Peyer's patch (tissue), 4 donors: ENCODE data around the gene FRYL.

Experiments
- POLR2A ChIP-seq, 2 donors: fragments of 450-650 bp; IDR thresholded peaks; one replicate each; pipeline ENCODE4 v1.5.1; 2017; ENCODE audit warnings: antibody characterized with exemption in 2 of 2, mild to moderate bottlenecking in 2 of 2, moderate library complexity in 2 of 2
- TF ChIP-seq, protein P1 (sequence below), 6 experiments: fragments of 450-650 bp in 4 of 6; fragments of 200-600 bp in 2 of 6; sonication (generic) in 1 of 6; IDR thresholded peaks; one replicate each; pipeline ENCODE4 v1.5.1; 2017 to 2019; ENCODE audit warnings: antibody characterized with exemption in 6 of 6, mild to moderate bottlenecking in 3 of 6, moderate library complexity in 1 of 6

- TF ChIP-seq POLR2A (IDR thresholded peaks at IDR 0.05): no peak
- TF ChIP-seq, protein P1, sequence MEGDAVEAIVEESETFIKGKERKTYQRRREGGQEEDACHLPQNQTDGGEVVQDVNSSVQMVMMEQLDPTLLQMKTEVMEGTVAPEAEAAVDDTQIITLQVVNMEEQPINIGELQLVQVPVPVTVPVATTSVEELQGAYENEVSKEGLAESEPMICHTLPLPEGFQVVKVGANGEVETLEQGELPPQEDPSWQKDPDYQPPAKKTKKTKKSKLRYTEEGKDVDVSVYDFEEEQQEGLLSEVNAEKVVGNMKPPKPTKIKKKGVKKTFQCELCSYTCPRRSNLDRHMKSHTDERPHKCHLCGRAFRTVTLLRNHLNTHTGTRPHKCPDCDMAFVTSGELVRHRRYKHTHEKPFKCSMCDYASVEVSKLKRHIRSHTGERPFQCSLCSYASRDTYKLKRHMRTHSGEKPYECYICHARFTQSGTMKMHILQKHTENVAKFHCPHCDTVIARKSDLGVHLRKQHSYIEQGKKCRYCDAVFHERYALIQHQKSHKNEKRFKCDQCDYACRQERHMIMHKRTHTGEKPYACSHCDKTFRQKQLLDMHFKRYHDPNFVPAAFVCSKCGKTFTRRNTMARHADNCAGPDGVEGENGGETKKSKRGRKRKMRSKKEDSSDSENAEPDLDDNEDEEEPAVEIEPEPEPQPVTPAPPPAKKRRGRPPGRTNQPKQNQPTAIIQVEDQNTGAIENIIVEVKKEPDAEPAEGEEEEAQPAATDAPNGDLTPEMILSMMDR (IDR thresholded peaks at IDR 0.05): no peak
These were observed 73.3 kb downstream of the FRYL start for GRCh38 chr4:48706736-48707135.
